GM12892 (cell line): ENCODE data around the gene PDE8B.

Source experiments
- POLR2A ChIP-seq: IDR thresholded peaks from 2 replicates; pipeline ENCODE4 v1.6.1; 2011; ENCODE audit warnings: low read depth, low read length, control low read depth
- POLR2AphosphoS5 ChIP-seq: IDR thresholded peaks from 2 replicates; pipeline ENCODE4 v1.6.1; 2011; ENCODE audit warnings: low read depth, low read length, control low read depth

DNA sequence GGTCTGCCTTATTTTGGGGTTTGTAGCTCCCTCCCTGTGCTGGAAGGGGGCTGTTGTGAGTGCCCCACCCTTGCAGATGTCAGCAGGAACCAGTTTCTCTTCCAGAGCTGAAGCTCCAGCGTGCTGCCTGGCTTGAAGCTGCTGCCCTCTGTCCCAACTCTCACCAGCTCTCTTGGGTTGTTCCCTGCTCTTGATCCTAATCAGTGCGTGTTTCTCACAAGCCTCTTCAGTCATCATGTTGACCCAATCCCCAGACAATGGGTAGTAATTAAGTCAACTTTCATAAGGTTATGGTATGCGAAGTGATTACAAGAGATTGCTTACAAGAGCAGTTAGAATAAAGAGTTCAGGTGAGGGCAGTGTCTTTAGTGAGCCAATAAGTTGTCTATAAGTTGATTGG, 57.0 kb downstream of the PDE8B start:
- TF ChIP-seq POLR2A (no peak), POLR2AphosphoS5 (no peak)
